Activated naive CD8-positive, alpha-beta T cell (primary cell): Measurements from ENCODE around the gene SCN4B.

ENCODE experiments used
- H3K27ac Mint-ChIP-seq: one replicate; pipeline ENCODE4 v1.8.0; 2021; ENCODE audit warnings: mixed read lengths
- H3K27me3 Mint-ChIP-seq: one replicate; pipeline ENCODE4 v1.8.0; 2021; ENCODE audit warnings: mixed read lengths
- H3K36me3 Mint-ChIP-seq: one replicate; pipeline ENCODE4 v1.8.0; 2021; ENCODE audit warnings: mixed read lengths
- H3K4me1 Mint-ChIP-seq: one replicate; pipeline ENCODE4 v1.8.0; 2021; ENCODE audit warnings: low read depth, mixed read lengths
- H3K4me3 Mint-ChIP-seq: one replicate; pipeline ENCODE4 v1.8.0; 2021; ENCODE audit warnings: mild to moderate bottlenecking, mixed read lengths
- H3K9me3 Mint-ChIP-seq: one replicate; pipeline ENCODE4 v1.8.0; 2021; ENCODE audit warnings: low read depth, mixed read lengths

SCN4B gene

DNA sequence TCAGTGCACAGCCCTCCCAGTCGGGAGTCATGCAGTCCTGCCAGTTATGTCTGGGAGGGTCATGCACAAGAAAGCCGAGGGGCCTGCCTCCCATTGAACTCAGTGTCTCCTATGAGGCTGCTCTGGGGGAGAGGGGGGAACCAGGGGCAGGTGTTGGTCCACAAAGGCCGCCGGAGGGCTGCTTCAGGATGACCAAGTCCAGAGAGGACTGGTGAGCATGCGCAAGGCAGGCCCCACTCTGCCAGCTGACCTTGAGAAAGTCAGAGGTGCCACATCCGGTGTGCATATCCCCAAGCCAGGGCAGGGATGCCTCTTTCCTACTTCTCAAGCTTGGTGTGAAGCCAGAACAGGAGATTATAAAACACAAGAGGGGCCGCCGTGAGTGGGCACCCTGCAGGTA, 4.4 kb downstream of the SCN4B start:
- H3K4me3 Mint-ChIP-seq, result no peak overlapping the region
- H3K36me3 Mint-ChIP-seq, result no peaks in the 10 kb centered on the region
- peaks cover 3% of the 10 kb centered on the region for H3K4me1 Mint-ChIP-seq
- no peaks in the 10 kb centered on the region for H3K9me3 Mint-ChIP-seq
- no peak overlapping the region for H3K27ac Mint-ChIP-seq
- peaks cover 27% of the 10 kb centered on the region for H3K27me3 Mint-ChIP-seq

DNA sequence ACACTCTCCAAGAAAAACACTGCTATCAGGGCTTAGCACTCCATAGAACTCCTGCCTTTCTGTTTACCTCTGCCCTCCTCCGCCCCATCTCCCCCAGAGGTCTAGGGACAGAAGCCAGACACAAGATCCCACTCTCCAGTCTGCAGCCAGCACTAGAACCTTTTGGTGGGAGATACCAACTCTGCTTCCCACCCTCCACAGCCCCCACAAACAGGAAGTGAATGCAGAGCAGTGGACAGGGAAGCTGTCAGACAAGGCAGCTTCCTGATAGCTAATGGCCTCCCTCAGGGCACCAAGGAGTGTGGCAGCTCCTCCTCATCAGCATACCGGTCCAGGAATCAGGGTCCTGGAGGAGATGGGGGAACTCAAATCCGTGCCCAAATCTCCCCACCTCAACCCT, 5.1 kb downstream of the SCN4B start:
- Mint-ChIP-seq H3K9me3 (no peaks in the 10 kb centered on the region), H3K27me3 (peaks cover 30% of the 10 kb centered on the region), H3K27ac (no peak overlapping the region), H3K36me3 (no peaks in the 10 kb centered on the region), H3K4me3 (peak overlapping the region; percentile 24), H3K4me1 (peaks cover 3% of the 10 kb centered on the region)

DNA sequence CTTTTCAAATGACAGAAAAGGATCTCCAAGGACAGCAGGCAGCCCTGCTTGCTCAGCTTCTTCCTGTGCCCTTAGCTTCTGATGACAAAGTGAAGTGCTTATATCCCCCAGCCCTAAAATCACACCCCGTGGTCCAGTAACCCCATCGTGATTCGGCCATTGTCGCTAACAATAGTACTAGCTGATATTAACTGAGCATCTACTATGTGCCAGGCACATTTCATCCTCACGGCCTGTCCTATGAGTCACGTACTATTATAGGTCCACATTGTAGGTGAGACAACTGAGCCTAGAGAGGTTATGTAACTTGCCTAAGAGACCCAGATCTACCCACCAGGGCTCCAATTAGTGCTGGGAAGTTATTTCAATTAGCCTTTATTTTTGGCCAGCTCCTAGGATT, 6.1 kb downstream of the SCN4B start:
- Mint-ChIP-seq H3K4me3 (peak overlapping the region; percentile 82), H3K36me3 (no peaks in the 10 kb centered on the region), H3K27ac (no peak overlapping the region), H3K9me3 (no peaks in the 10 kb centered on the region), H3K4me1 (peaks cover 3% of the 10 kb centered on the region), H3K27me3 (peaks cover 37% of the 10 kb centered on the region)

DNA sequence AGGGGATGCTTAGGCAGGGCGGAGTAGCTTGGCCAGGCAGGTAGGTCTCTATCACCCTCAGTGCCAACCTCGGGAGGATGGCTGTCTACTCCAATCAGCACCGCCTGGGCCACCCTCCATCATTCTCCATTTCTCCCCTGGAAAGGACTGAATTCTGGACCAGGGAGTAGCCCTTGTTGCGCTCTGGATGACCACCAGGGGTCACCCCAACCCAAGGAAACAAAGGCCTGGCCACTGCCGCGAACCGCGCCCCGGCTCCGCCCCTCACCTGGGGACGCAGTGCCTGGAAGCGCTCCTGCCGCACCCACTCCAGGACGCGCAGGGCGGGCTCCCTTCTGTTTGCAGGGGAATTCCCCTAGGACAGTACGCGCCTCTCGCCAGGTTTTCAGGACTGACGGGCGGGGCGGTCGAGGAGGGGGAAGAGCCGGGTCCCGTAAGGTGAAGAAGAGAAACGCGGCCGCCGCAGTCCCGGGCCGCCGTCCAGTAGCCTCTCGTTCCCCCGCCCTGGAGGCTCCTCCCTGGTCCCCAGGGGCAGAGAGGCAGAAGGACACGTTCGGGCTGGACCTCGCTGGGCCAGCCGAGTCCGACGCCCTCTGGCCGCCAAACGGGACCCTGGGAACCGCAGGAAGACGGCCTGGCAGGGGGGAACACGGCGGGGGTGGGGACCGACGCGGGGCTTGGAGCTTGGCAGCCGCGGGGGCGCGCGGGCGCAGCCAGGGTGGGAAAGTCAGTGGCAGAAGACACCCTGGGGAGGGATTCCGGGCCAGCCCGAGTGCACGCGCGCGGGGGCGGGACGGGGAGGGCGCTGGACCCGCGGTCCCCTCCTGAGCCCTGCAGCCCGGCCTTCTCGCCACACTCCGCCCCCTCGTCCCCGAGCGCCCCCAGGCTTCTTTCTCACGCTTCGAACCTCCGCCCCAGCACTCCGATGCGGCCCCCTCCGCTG, 7.1 kb downstream of the SCN4B start:
- Mint-ChIP-seq H3K4me3 (peak overlapping the region; percentile 82), H3K4me1 (peaks cover 3% of the 10 kb centered on the region), H3K27me3 (peaks cover 37% of the 10 kb centered on the region), H3K9me3 (no peaks in the 10 kb centered on the region), H3K36me3 (no peaks in the 10 kb centered on the region), H3K27ac (no peak overlapping the region)

DNA sequence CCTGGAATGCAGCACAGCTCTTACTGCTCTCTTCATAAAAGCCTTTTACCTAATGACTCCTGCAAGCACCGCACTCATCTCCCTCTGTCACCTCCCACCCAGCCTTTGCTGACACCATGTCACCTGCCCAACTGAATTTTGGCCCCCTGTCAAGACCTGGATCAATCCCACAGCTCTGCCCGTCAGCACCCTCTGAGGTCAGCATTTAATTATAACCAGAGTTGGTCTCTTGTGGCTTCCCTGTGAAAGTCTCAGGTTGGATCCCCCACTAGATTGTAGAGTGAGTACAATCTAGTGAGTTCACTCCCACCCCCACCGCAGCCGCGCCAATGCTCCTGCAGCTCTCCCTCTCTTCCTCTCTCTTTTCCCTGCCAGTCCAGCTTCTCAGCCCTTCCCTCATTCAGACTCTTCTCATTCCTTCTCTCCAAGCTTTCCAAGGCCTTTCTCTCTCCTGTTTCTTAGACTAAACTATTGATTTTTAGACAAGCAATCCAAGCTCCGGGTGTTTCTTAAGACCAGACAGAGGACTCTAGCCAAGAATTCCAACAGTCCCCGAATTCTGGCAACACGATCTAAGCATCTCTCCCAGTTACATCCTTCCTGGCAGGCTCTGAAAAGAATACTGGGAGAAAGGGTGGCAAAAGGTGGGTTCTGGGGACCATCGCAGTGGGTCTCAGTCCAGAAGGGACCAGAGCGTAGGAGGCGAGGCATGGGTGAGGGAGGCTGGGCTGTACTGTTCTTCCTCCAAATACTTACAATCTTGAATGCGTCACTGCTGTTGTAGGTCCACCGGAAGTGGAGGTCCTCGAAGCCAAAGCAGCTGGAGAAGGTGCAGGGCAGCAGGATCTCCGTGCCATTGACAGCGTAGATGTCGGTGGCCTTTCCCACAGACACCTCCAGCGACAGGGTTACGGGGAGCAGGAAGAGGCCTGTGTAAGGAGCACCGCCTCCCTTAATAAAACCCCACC, 8.0 kb downstream of the SCN4B start:
- Mint-ChIP-seq H3K4me3 (peak overlapping the region; percentile 76), H3K27ac (no peak overlapping the region), H3K9me3 (no peaks in the 10 kb centered on the region), H3K27me3 (peaks cover 36% of the 10 kb centered on the region), H3K36me3 (no peaks in the 10 kb centered on the region), H3K4me1 (peaks cover 3% of the 10 kb centered on the region)

DNA sequence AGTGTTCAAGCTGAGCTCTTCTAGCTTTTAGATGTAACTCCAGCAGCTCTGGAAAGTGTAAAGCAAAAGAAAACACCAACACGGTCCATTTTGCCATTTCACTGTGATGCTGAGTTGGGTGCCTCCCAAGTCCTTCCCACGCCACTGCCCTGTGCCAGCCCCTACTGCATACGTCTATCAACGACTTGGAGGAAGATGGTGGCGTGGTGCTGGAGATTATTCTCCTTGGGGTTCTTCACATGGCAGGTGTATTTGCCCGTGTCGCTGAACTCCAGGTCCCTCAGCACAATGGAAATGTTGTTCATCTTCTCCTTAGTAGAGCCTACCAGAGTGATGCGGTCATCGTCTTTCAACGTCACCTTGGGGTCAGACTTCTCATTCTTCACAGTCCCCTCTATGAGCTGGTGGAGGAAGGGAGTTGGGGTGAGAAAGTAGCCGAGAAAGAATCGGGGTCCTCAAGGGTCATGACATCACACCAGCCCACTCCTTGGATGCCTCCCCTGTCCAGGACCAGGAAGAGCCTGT, 8.9 kb downstream of the SCN4B start:
- H3K9me3 Mint-ChIP-seq, result no peaks in the 10 kb centered on the region
- H3K4me1 Mint-ChIP-seq, result peaks cover 3% of the 10 kb centered on the region
- no peak overlapping the region for H3K4me3 Mint-ChIP-seq
- no peaks in the 10 kb centered on the region for H3K36me3 Mint-ChIP-seq
- no peak overlapping the region for H3K27ac Mint-ChIP-seq
- peaks cover 43% of the 10 kb centered on the region for H3K27me3 Mint-ChIP-seq

DNA sequence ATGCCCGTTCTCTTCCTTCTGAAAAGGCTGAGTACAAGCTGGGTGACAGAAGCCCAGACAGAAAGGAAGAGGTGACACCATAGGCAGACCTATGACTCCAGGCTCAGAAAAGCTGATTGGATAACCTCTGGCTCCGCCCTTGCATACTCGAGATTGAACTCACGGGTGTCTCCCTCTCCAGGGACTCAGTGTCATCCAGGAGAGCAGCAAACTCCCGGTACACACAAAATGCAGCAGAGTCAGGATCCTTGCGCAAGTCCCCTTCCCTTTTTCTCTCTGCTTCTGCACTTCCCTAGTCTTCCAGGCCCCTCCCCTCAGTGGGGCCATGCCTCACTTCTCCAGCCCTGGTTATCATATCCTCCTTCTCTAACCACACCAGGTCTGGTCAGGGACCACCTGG, 9.8 kb downstream of the SCN4B start:
- no peaks in the 10 kb centered on the region for H3K36me3 Mint-ChIP-seq
- H3K27me3 Mint-ChIP-seq, result peaks cover 43% of the 10 kb centered on the region
- H3K4me1 Mint-ChIP-seq, result peaks cover 3% of the 10 kb centered on the region
- H3K9me3 Mint-ChIP-seq, result no peaks in the 10 kb centered on the region
- H3K27ac Mint-ChIP-seq, result no peak overlapping the region
- H3K4me3 Mint-ChIP-seq, result no peak overlapping the region

DNA sequence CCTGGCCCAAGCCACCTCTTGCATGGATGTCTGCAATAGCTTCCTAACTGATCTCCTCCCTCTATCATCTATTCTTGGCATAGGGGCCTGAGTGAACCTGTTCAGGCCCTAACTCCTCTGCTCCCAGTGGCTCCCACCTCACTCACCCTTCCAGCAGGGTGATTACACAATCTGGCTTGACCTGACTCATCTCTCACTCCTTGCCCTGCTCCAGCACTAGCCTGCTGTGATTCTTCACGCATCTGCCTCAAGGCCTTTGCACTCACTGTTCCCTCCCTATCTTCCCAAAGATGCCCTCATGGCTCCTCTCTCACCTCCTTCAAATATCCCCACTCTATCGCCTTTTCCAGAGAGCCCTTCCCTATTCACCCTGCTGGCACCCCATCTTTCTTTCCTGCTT, 10.5 kb downstream of the SCN4B start:
- H3K4me3 Mint-ChIP-seq, result no peak overlapping the region
- peaks cover 3% of the 10 kb centered on the region for H3K4me1 Mint-ChIP-seq
- no peak overlapping the region for H3K27ac Mint-ChIP-seq
- H3K36me3 Mint-ChIP-seq, result no peaks in the 10 kb centered on the region
- H3K9me3 Mint-ChIP-seq, result no peaks in the 10 kb centered on the region
- H3K27me3 Mint-ChIP-seq, result peaks cover 43% of the 10 kb centered on the region

DNA sequence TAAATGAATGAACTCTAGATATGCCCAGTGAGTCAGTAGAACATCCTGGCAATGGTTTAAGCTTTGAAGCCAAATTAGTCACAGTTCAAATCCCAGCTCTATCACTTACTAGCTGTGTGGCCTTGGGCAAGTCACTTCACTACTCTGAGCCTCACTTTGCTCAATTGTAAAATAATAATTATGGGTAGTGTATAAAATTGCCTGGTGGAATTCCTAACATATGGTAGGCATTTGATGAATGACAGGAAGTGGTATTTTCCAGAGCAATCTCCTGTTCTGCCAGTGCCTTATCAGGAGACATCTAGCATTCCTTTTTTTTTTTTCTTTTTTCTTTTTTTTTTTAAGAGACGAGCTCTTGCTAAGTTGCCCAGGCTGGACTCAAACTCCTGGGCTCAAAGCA, 13.0 kb downstream of the SCN4B start:
- no peaks in the 10 kb centered on the region for H3K36me3 Mint-ChIP-seq
- peaks cover 34% of the 10 kb centered on the region for H3K27me3 Mint-ChIP-seq
- H3K4me3 Mint-ChIP-seq, result no peak overlapping the region
- no peaks in the 10 kb centered on the region for H3K9me3 Mint-ChIP-seq
- no peak overlapping the region for H3K27ac Mint-ChIP-seq
- H3K4me1 Mint-ChIP-seq, result no peaks in the 10 kb centered on the region

DNA sequence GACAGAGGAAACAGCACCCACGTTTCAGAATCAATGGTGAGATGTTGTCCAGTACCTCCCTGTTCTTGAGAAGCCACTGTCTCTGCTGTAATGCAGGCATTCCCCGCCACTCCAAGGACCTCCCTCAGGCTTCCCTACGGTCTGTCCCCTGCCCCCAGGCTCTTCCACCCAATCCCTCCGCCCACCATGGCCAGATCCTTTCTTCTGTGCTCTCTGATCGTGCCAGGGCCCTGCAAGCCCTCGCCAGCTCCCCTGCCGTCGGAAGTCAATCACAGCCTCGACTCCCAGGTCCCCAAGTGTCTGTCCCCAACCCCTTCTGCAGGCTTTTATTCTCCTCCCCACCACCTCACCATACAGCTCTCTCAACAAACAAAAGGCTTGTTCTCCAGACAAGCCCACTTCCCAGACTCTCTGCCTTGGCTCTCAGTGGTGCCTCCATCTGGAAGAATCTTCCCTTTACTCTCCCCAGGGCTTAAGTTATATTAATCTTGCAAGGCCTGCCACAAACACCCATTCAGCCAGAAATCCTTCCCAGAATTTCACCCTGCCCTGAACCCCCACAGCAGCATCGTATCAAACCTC, 13.7 kb downstream of the SCN4B start:
- Mint-ChIP-seq H3K27me3 (peaks cover 27% of the 10 kb centered on the region), H3K4me1 (no peaks in the 10 kb centered on the region)

DNA sequence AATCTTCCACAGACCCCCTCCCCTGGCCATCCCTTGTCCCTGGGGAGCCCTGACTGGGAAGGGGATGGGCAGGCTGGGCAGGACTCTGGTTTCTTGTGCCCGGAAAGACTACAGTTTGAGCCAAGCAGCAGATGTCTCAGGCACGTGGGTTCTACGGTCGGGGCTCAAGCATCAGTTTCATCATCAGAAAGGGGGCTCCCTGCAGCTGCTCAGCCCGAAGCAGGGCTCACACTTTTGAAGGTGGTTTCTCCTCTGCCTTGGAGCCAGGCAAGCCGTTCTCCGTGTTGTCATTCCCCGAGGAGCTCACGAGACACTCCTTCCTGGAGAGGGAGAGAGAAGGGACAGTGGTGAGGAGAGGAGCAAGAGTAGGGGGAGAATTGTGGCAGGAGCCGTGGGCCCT, 15.8 kb downstream of the SCN4B start:
- no peaks in the 10 kb centered on the region for H3K9me3 Mint-ChIP-seq
- peaks cover 17% of the 10 kb centered on the region for H3K27me3 Mint-ChIP-seq
- H3K4me3 Mint-ChIP-seq, result no peak overlapping the region
- no peak overlapping the region for H3K27ac Mint-ChIP-seq
- no peaks in the 10 kb centered on the region for H3K4me1 Mint-ChIP-seq
- no peaks in the 10 kb centered on the region for H3K36me3 Mint-ChIP-seq

More for the DNA sequence above, 13.7 kb downstream of the SCN4B start:
- Mint-ChIP-seq H3K27ac (no peak overlapping the region), H3K4me3 (no peak overlapping the region), H3K36me3 (no peaks in the 10 kb centered on the region), H3K9me3 (no peaks in the 10 kb centered on the region)

DNA sequence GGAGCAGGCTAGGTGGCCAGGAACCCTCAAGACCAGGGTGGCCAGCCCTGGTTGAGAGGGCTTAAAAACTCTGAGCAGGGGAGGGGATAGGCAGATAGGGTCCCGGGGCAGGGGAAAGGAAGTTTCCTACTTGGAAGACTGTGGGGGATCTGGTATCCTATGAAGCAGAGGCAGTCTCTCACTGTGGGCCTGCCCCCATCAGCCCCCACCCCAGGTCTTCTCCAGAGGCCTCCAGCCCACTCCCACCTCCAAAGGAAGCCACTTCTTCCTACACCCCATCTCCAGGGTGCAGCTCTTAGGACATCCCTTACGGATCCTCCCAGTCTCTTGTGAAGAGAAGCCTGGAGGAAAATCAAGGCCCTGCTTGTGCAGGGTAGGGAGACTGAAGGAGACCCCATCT, 16.3 kb downstream of the SCN4B start:
- H3K36me3 Mint-ChIP-seq, result no peaks in the 10 kb centered on the region
- no peaks in the 10 kb centered on the region for H3K4me1 Mint-ChIP-seq
- no peaks in the 10 kb centered on the region for H3K9me3 Mint-ChIP-seq
- no peak overlapping the region for H3K27ac Mint-ChIP-seq
- H3K27me3 Mint-ChIP-seq, result peaks cover 13% of the 10 kb centered on the region
- no peak overlapping the region for H3K4me3 Mint-ChIP-seq

DNA sequence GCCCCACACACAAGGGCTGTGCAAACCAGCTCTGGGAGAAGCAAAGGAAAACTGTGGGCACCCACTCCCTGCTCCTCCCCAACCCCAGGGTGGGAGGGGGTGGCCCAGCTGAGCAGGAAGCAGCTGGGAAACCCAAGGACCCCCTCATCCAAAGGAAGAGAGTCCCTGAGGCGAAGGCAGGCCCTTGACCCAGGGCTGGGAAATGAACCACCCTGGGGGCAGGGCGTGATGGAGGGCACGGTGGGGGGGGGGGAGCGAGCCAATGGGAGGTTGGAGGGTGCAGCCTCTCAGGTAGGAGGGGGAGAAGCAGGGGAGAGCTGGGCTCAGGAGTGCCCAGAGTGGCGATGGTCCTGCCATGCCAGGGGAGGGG, 16.8 kb downstream of the SCN4B start:
- H3K9me3 Mint-ChIP-seq, result no peaks in the 10 kb centered on the region
- peaks cover 11% of the 10 kb centered on the region for H3K27me3 Mint-ChIP-seq
- no peaks in the 10 kb centered on the region for H3K4me1 Mint-ChIP-seq
- H3K27ac Mint-ChIP-seq, result no peak overlapping the region
- H3K36me3 Mint-ChIP-seq, result no peaks in the 10 kb centered on the region
- no peak overlapping the region for H3K4me3 Mint-ChIP-seq

DNA sequence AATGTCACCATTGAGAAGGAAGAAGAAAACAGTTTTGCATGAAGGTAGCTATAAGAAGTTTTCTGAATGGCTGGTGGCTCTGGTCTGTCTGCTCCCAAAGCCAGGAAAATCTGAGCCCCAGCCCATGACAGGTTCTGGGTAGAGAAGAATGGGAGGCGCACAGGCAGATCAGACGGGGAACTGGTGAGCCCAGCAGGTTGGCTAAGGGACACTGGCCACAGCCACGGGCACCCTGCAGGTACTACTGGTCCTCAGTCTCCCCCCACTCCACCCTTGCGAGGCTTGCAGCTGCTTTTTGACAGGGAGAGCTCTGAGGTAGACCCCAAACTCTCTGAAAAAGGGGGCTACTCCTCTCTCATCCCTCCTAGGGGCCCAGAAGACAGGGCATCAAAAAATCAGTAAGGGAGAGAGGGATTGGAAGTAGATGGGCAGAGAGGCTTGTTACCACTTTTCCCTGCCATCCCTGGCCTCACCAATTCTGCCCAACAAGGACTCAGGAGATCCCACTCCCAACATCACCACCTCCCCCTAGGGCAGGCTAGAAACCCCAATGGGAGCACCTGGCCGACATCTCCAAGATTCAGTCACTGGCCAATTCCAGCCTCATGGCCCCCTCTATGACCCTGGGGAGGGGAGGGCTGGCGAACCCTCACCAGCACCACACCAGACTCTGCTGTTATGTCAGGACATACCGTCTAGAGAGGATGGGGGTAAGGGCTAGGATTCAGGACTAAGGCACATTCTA, 17.4 kb downstream of the SCN4B start:
- H3K9me3 Mint-ChIP-seq, result no peaks in the 10 kb centered on the region
- peaks cover 6% of the 10 kb centered on the region for H3K27me3 Mint-ChIP-seq
- H3K36me3 Mint-ChIP-seq, result no peaks in the 10 kb centered on the region
- no peak overlapping the region for H3K27ac Mint-ChIP-seq
- H3K4me1 Mint-ChIP-seq, result no peaks in the 10 kb centered on the region
- no peak overlapping the region for H3K4me3 Mint-ChIP-seq
